Fibroblast of the aortic adventitia (primary cell): ENCODE results near the gene TMEM30B. TPM values are rescaled to one million over a fixed set of nuclear protein-coding genes. Genes with fewer than 3 reads are reported as not detected.

Experiments used
- DNase-seq: peaks from one replicate; pipeline ENCODE4 v3.0.0-alpha.2; 2010; ENCODE audit warnings: low read depth
- H3K4me3 ChIP-seq: 2 replicates; pipeline ENCODE4 v1.5.1; 2011; ENCODE audit warnings: low read depth, mild to moderate bottlenecking, control low read depth, low read length, moderate library complexity
- total RNA-seq: library from RNA; depleted of rRNA; stranded (reverse); fragments of >200 nt; gene quantifications from 2 replicates; pipeline ENCODE4 v1.2.3, GENCODE V29; 2012; ENCODE audit warnings: low replicate concordance
- TF ChIP-seq, protein P1 (sequence below): IDR thresholded peaks from 2 replicates; pipeline ENCODE4 v1.5.1; 2011; ENCODE audit warnings: mild to moderate bottlenecking, low read length, control low read depth, inconsistent platforms; ENCODE audit not compliant: insufficient read depth

The TMEM30B gene
- total RNA-seq, 1 donor: 4.9 TPM

GRCh38 chr14:61254808-61255526, 26.2 kb downstream of the TMEM30B start:
- DNase-seq: no peak
- TF ChIP-seq, protein P1, sequence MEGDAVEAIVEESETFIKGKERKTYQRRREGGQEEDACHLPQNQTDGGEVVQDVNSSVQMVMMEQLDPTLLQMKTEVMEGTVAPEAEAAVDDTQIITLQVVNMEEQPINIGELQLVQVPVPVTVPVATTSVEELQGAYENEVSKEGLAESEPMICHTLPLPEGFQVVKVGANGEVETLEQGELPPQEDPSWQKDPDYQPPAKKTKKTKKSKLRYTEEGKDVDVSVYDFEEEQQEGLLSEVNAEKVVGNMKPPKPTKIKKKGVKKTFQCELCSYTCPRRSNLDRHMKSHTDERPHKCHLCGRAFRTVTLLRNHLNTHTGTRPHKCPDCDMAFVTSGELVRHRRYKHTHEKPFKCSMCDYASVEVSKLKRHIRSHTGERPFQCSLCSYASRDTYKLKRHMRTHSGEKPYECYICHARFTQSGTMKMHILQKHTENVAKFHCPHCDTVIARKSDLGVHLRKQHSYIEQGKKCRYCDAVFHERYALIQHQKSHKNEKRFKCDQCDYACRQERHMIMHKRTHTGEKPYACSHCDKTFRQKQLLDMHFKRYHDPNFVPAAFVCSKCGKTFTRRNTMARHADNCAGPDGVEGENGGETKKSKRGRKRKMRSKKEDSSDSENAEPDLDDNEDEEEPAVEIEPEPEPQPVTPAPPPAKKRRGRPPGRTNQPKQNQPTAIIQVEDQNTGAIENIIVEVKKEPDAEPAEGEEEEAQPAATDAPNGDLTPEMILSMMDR: no peak
- H3K4me3 ChIP-seq: no peak overlapping the region

- TF ChIP-seq, protein P1: no peak
- DNase-seq: no peak
- no peak overlapping the region for H3K4me3 ChIP-seq
Measured at GRCh38 chr14:61253064-61253738, 27.9 kb downstream of the TMEM30B start.

GRCh38 chr14:61252369-61253063, 28.6 kb downstream of the TMEM30B start:
- TF ChIP-seq, protein P1: peak; percentile 89
- no peak overlapping the region for H3K4me3 ChIP-seq
- peak; percentile 98 for DNase-seq

DNA sequence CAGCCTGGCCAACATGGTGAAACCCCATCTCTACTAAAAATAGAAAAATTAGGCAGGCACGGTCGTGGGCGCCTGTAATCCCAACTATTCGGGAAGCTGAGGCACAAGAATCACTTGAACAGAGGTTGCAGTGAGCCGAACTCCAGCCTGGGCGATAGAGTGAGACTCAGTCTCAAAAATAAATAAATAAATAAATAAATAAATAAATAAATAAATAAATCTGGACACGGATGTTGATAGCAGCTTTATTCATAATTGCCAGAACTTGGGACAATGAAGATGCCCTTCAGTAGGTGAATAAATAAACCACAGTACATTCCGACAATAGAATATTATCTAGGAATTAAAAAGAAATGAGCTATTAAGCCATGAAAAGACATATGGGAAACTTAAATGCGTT, 31.1 kb downstream of the TMEM30B start:
- no peak for DNase-seq
- TF ChIP-seq, protein P1: no peak
- H3K4me3 ChIP-seq: no peak overlapping the region

DNA sequence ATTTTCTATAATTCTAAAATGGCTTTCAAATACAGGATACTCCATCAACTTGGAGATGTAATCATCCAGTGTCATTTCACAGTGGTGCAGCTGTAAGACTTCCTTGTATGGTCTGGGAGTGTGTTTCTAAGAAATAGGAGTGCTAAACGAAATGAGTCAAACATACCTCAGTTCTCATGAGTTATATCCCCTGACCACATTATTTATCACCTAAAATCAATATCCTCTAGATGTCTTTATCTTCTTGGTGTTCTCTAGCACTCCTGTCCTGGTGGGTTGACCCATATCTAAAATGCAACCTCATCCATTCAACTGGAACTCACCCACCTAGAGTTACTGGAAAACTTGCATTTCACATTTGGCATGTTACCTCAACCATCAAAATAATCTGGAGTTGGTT, 33.2 kb downstream of the TMEM30B start:
- TF ChIP-seq, protein P1: no peak
- DNase-seq: peak; percentile 66

GRCh38 chr14:61246721-61247120, 34.4 kb downstream of the TMEM30B start:
- DNase-seq: no peak
- TF ChIP-seq, protein P1: no peak
- no peak overlapping the region for H3K4me3 ChIP-seq

More for the DNA sequence above, 33.2 kb downstream of the TMEM30B start:
- H3K4me3 ChIP-seq: no peak overlapping the region
